ENCODE measurements around the gene RUNX3. TPM values are rescaled to one million over a fixed set of nuclear protein-coding genes. Genes with fewer than 3 reads are reported as not detected.

RUNX3 gene
- total RNA-seq, 1 donor from 2014 or later = 0.06 TPM

Other genes with a start within 250 kb of the RUNX3 start
- gene CLIC4, start 184.8 kb downstream of the RUNX3 start, total RNA-seq = 522 and 526 TPM in 2 replicates